Brain microvascular endothelial cell (primary cell): ENCODE data around the gene PRDX5.

Source experiments
- DNase-seq: peaks from one replicate; pipeline ENCODE4 v3.0.0-alpha.2; 2020
- H3K27ac ChIP-seq: fragments of 250-450 bp; sonication (Bioruptor Pico); 2 replicates; pipeline ENCODE4 v1.5.1; 2020; ENCODE audit warnings: mild to moderate bottlenecking, moderate library complexity
- H3K27me3 ChIP-seq: fragments of 250-450 bp; sonication (Bioruptor Pico); replicated peaks from 2 replicates; pipeline ENCODE4 v1.5.1; 2020; ENCODE audit warnings: mild to moderate bottlenecking
- H3K36me3 ChIP-seq: fragments of 250-450 bp; sonication (Bioruptor Pico); replicated peaks from 2 replicates; pipeline ENCODE4 v1.5.1; 2020; ENCODE audit warnings: mild to moderate bottlenecking
- H3K4me3 ChIP-seq: 2 replicates; pipeline ENCODE4 v1.5.1; 2011; ENCODE audit warnings: low read depth, mild to moderate bottlenecking, control low read depth, low read length, moderate library complexity
- in situ Hi-C: cut with HindIII; loops from 2 replicates; pipeline ENCODE4 v1.10.0; 2017; ENCODE audit warnings: low sequenced_read_pairs, low pct_ligation_motif_present
- TF ChIP-seq, protein P1 (sequence below): IDR thresholded peaks from 2 replicates; pipeline ENCODE4 v1.5.1; 2011; ENCODE audit warnings: low read depth, mild to moderate bottlenecking, moderate library complexity, low read length, control low read depth, inconsistent platforms; ENCODE audit errors: missing control alignments

Gene PRDX5

DNA sequence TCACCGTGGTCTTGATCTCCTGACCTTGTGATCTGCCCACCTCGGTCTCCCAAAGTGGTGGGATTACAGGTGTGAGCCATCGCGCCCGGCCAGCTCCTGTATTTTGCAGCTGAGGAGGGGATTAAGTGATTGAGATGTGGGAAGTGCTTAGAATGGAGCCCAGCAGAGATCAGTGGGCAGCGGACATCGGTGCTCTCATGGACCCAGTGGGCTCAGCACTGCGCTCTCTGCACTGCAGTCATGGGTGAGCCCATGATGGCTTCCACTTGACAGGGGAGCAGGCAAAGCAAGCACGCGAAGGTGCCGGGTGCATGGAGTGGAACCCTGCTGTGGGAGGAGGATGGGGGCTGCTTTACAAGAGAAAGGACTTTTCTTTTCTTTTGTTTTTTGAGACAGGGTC is 13.0 kb downstream of the PRDX5 start:
- TF ChIP-seq, protein P1, sequence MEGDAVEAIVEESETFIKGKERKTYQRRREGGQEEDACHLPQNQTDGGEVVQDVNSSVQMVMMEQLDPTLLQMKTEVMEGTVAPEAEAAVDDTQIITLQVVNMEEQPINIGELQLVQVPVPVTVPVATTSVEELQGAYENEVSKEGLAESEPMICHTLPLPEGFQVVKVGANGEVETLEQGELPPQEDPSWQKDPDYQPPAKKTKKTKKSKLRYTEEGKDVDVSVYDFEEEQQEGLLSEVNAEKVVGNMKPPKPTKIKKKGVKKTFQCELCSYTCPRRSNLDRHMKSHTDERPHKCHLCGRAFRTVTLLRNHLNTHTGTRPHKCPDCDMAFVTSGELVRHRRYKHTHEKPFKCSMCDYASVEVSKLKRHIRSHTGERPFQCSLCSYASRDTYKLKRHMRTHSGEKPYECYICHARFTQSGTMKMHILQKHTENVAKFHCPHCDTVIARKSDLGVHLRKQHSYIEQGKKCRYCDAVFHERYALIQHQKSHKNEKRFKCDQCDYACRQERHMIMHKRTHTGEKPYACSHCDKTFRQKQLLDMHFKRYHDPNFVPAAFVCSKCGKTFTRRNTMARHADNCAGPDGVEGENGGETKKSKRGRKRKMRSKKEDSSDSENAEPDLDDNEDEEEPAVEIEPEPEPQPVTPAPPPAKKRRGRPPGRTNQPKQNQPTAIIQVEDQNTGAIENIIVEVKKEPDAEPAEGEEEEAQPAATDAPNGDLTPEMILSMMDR: no peak
- in situ Hi-C loops: no loop called here

DNA sequence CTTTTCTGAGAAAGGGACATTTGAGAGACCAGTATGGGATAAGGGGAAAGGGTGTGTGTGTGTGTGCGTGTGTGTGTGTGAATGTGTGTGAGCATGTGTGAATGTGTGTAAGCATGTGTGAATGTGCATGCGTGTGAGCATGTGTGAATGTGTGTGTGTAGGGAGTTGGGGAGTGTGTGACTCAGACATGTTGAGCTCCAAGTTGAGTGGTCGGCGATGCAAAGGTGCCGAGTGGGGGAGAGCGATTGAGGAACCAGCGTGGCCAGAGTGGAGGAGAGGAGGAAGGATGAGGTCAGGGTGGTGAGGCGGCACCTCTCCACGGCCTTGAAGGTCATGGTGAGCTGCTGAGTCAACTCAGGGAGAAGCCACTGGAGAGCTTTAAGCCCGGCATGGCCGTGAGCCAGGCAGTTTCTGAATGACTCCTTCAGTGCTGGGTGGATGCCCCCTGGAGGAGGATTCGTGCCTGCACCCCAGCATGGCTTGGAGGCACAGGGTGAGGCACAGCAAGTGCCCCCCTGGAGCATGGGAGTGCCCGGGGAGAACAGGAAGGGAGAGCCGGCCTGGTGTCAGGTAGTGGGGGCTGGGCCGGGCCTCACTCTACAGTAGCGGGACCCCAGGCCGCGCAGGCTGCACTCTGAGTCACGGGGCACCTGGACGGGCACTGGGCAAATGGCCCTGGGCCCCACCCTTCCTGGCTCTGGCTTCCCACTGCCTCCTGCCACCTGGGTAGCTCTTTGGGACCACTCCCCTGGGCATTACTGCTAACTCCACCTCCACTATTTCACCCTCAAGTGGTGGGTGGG is 13.8 kb downstream of the PRDX5 start:
- Histone ChIP-seq H3K27ac (no peak overlapping the region), H3K4me3 (no peak overlapping the region), H3K36me3 (no peaks in the 10 kb centered on the region), H3K27me3 (no peaks in the 10 kb centered on the region)
- DNase-seq: peak; percentile 84
- in situ Hi-C loops: no loop called here
- TF ChIP-seq, protein P1: peak; percentile 84

More for the DNA sequence above, 13.0 kb downstream of the PRDX5 start:
- no peaks in the 10 kb centered on the region for H3K27me3 ChIP-seq
- no peak for DNase-seq
- H3K27ac ChIP-seq: no peak overlapping the region
- H3K4me3 ChIP-seq: no peak overlapping the region
- H3K36me3 ChIP-seq: no peaks in the 10 kb centered on the region

DNA sequence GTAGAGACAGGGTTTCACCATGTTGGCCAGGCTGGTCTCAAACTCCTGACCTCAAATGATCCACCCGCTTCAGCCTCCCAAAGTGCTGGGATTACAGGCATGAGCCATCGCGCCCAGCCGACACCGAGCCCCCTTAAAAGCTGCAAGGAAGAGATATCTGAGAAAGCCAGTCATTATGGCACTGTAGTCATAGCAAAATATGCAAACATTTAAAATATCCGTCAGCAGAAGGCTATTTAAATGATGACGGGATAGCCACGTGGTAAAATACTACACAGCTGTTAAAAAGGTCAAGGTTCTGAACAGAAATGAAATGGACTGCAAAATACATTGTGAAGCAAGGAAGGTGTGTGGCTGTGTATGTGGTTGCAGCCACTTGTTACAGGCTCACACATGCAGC is 15.6 kb downstream of the PRDX5 start:
- DNase-seq: no peak
- H3K36me3 ChIP-seq: no peaks in the 10 kb centered on the region
- H3K27ac ChIP-seq: no peak overlapping the region
- in situ Hi-C loops: no loop called here
- H3K27me3 ChIP-seq: no peaks in the 10 kb centered on the region
- TF ChIP-seq, protein P1: no peak
- H3K4me3 ChIP-seq: no peak overlapping the region

DNA sequence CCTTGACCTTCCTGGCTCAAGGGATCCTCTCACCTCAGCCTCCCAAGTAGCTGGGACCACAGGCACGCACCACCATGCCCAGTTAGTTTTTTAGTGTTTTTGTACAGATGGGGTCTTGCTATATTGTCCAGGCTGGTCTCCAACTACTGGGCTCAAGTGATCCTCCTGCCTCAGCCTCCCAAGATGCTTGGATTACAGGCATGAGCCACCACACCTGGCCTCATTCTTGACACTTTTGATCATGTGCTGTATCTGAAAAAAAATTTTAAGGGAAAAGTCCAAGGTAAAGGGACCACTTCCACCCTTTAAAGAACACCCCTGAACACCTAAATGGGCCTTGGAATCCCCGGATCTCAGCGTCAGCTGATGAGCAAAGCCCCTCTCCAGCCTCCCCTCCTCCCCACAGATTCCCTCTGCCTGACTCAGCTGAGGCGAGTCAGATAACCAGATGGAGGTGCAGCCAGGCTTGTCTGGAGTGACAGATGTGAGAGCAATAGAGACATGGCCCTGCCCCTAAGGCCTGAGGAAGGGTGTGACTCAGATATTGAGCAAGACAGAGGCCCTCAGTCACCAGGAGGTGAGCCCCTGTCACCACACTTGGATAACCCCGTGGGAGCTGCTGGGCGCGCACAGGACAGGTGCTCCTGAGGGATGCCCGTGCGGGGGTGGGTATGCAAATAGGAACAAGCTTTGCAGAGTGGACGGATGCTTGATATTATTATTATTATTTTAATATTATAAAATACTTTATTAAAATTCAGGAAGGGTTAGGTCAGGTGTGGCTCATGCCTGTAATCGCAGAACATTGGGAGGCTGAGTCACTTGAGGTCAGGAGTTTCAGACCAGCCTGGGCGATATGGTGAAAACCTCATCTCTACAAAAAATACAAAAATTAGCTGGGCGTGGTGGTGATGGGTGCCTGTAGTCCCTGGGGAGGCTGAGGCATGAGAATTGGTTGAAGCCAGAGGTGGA is 17.1 kb downstream of the PRDX5 start:
- Histone ChIP-seq H3K36me3 (no peaks in the 10 kb centered on the region), H3K27ac (no peak overlapping the region), H3K27me3 (no peaks in the 10 kb centered on the region), H3K4me3 (no peak overlapping the region)
- in situ Hi-C loops: no loop called here
- TF ChIP-seq, protein P1: no peak
- DNase-seq: peak; percentile 92

DNA sequence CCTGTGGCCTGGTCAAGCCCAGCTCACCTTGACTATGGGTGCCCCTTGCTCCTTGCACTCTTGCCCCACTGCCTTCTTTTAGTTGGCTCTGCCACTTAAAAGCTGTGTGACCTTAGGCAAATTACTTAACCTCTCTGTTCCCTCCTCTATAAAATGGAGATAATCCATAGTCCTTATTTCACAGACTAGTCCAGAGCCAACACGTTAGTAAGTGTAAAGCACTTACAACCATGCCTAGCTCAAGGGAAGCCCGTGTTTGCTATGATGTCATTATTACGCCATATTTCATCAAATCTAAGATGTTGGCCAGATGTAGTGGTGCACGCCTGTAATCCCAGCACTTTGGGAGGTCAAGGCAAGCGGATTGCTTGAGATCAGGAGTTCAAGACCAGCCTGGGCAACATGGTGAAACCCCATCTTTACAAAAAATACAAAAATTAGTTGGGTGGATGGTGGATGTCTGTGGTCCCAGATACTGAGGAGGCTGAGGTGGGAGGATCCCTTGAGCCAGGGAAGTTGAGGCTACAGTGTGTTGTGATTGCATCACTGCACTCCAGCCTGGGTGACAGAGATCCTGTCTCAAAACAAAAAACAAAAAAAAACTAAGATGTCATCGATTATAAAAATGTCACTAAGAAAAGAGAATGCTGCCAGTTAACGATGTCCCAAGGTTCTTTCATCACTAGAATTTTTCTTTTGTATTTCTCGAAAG is 19.8 kb downstream of the PRDX5 start:
- Histone ChIP-seq H3K27ac (no peak overlapping the region), H3K36me3 (no peaks in the 10 kb centered on the region), H3K4me3 (no peak overlapping the region), H3K27me3 (no peaks in the 10 kb centered on the region)
- DNase-seq: no peak
- in situ Hi-C loops: no loop called here
- TF ChIP-seq, protein P1: no peak
